Tibial nerve (tissue), 4 donors: ENCODE measurements around the gene PPA2. TPM values are rescaled to one million over a fixed set of nuclear protein-coding genes. Genes with fewer than 3 reads are reported as not detected.

ENCODE experiments used
- DNase-seq, 2 donors: peaks; one replicate each; pipeline ENCODE4 v3.0.0-alpha.2; 2019; ENCODE audit warnings: low spot score in 2 of 2
- H3K27ac ChIP-seq, 4 donors: fragments of 200-600 bp; sonication (generic) in 3 of 4; one replicate each; pipeline ENCODE4 v1.5.1; 2017 to 2019; ENCODE audit warnings: mild to moderate bottlenecking in 1 of 4
- H3K27me3 ChIP-seq, 2 donors: fragments of 200-600 bp; sonication (generic) in 1 of 2; one replicate each; pipeline versions ENCODE4 v1.5.1 to v1.6.0; 2017 to 2019
- H3K36me3 ChIP-seq, 3 donors: fragments of 200-600 bp; sonication (generic); one replicate each; pipeline ENCODE4 v1.5.1; 2018 to 2019
- H3K4me1 ChIP-seq, 4 donors: fragments of 200-600 bp; sonication (generic) in 3 of 4; one replicate each; pipeline ENCODE4 v1.5.1; 2017 to 2019
- H3K4me3 ChIP-seq, 4 donors: fragments of 200-600 bp; sonication (generic) in 3 of 4; one replicate each; pipeline ENCODE4 v1.5.1; 2017 to 2019; ENCODE audit warnings: mild to moderate bottlenecking in 1 of 4, moderate library complexity in 1 of 4
- H3K9me3 ChIP-seq, 4 donors: fragments of 200-600 bp; sonication (generic) in 3 of 4; one replicate each; pipeline ENCODE4 v1.5.1; 2017 to 2019
- EP300 ChIP-seq, 2 donors: sonication (generic); formaldehyde crosslinking; IDR thresholded peaks; one replicate each; pipeline ENCODE4 v1.6.1; 2017; ENCODE audit warnings: antibody characterized with exemption in 2 of 2, mild to moderate bottlenecking in 1 of 2
- POLR2A ChIP-seq, 2 donors: fragments of 450-650 bp; IDR thresholded peaks; one replicate each; pipeline ENCODE4 v1.6.1; 2017; ENCODE audit warnings: antibody characterized with exemption in 2 of 2, mild to moderate bottlenecking in 2 of 2, moderate library complexity in 2 of 2
- WGBS, 2 donors: methylation state at CpG; one replicate each; pipeline ENCODE4 v1.1.5; 2018; 5-methylcytosine and 5-hydroxymethylcytosine counted together
- total RNA-seq, 4 donors: library from RNA; depleted of rRNA; stranded (reverse); fragments of >200 nt; gene quantifications; one replicate each; pipeline ENCODE4 v1.1.0, GENCODE V29; 2016
- TF ChIP-seq, protein P1 (sequence below), 5 experiments: fragments of 200-600 bp in 3 of 5; fragments of 450-650 bp in 2 of 5; sonication (generic) in 3 of 5; IDR thresholded peaks; one replicate each; pipeline ENCODE4 v1.5.1; 2016 to 2019; ENCODE audit warnings: antibody characterized with exemption in 5 of 5, mild to moderate bottlenecking in 3 of 5, moderate library complexity in 2 of 5

The PPA2 gene
- total RNA-seq, 4 donors from 2014 or later: 69.9 to 106 (median 84.7) TPM

DNA sequence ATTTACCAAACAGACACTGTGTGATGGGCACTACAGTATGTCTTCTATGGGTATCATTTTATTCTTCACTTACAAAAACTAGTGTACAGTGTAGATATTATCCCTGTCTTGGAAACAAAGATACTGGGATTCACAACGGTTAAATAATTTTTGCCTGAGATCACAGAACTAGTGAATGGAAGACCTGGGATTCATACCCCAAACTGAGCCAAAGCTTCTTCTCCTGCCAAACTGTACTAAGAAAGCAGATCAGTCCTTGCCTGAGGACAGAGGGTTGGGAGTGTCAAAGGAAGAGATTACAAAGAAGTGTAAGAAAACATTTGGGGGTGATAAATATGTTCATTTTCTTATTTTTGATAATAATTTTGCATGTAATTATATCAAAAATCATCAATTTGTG lies 43.1 kb downstream of the PPA2 start:
- peaks cover 0 to 81% (median 0%) of the 10 kb centered on the region in 3 donors for H3K36me3 ChIP-seq
- TF ChIP-seq EP300 (IDR thresholded peaks at IDR 0.05) (no peak), POLR2A (IDR thresholded peaks at IDR 0.05) (no peak)
- TF ChIP-seq, protein P1, sequence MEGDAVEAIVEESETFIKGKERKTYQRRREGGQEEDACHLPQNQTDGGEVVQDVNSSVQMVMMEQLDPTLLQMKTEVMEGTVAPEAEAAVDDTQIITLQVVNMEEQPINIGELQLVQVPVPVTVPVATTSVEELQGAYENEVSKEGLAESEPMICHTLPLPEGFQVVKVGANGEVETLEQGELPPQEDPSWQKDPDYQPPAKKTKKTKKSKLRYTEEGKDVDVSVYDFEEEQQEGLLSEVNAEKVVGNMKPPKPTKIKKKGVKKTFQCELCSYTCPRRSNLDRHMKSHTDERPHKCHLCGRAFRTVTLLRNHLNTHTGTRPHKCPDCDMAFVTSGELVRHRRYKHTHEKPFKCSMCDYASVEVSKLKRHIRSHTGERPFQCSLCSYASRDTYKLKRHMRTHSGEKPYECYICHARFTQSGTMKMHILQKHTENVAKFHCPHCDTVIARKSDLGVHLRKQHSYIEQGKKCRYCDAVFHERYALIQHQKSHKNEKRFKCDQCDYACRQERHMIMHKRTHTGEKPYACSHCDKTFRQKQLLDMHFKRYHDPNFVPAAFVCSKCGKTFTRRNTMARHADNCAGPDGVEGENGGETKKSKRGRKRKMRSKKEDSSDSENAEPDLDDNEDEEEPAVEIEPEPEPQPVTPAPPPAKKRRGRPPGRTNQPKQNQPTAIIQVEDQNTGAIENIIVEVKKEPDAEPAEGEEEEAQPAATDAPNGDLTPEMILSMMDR (IDR thresholded peaks at IDR 0.05): no peak

DNA sequence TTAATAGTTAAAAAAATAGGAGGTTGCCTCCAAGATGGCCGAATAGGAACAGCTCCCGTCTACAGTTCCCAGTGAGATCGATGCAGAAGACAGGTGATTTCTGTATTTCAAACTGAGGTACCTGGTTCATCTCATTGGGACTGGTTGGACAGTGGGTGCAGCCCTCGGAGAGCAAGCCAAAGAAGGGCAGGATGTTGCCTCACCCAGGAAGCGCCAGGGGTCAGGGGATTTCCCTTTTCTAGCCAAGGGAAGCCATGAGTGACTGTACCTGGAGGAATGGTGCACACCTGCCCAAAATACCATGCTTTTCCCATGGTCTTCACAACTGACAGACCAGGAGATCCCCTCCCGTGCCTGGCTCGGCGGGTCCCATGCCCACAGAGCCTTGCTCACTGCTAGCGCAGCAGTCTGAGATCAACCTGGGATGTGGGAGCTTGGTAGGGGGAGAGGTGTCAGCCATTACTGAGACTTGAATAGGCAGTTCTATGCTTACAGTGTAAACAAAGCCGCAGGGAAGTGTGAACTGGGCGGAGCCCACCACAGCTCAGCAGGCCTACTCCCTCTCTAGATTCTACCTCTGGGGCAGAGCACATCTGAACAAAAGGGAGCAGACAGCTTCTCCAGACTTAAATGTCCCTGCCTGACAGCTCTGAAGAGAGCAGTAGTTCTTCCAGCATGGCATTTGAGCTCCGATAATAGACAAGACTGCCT lies 47.5 kb downstream of the PPA2 start:
- no peaks in the 10 kb centered on the region for H3K27me3 ChIP-seq
- no peak for TF ChIP-seq EP300 (IDR thresholded peaks at IDR 0.05)
- TF ChIP-seq POLR2A (IDR thresholded peaks at IDR 0.05): no peak
- TF ChIP-seq, protein P1 (IDR thresholded peaks at IDR 0.05): no peak
- no peaks in the 10 kb centered on the region for H3K4me1 ChIP-seq
- WGBS, 2 donors: 93 to 99% methylated on average over 12 of the region's 12 CpGs
- no peak overlapping the region for H3K27ac ChIP-seq
- H3K36me3 ChIP-seq: peaks cover 0 to 68% (median 0%) of the 10 kb centered on the region in 3 donors
- peaks cover 0 to 16% (median 0%) of the 10 kb centered on the region in 4 donors for H3K9me3 ChIP-seq
- no peak for DNase-seq
- no peak overlapping the region for H3K4me3 ChIP-seq

More for the DNA sequence above, 43.1 kb downstream of the PPA2 start:
- no peak for DNase-seq
- no peaks in the 10 kb centered on the region for H3K4me1 ChIP-seq
- peaks cover 0 to 16% (median 0%) of the 10 kb centered on the region in 4 donors for H3K9me3 ChIP-seq
- H3K27me3 ChIP-seq: no peaks in the 10 kb centered on the region
- H3K4me3 ChIP-seq: no peak overlapping the region
- WGBS, 2 donors: 39 to 64% methylated on average over 1 of the region's 1 CpG
- H3K27ac ChIP-seq: no peak overlapping the region

DNA sequence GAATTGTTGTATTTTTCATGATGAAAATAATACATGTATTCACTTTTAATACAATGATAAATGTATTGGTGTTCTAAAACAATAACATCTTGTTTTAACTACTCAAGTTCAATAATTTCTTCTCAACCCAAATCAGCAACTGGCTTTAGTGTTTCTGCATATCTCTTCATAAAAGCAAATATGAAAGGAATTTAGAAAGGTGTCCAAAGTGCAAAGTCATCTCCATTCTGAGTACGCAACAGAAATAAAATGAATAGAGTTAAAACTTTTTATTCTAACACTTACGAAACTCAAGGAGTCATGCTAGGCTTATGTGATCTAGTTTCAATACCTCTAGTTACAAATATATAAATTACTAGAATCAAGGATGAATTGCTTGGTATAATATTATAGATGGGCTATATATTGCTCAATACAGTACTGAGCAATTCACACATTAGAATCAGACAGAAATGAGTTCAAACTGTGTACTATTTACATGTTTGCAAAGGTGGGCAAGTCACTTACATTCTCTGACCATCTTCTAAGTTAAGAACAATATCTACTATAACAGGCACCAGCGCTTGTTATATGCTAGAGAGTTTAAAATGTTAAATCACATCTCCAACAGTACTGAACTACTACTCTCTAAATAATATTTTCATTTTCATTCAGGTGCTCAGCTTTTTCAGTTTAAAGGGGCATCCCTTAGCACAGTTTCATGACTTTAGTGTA lies 51.5 kb downstream of the PPA2 start:
- Histone ChIP-seq H3K9me3 (peaks cover 0 to 16% (median 0%) of the 10 kb centered on the region in 4 donors), H3K4me3 (no peak overlapping the region), H3K27me3 (no peaks in the 10 kb centered on the region), H3K4me1 (no peaks in the 10 kb centered on the region), H3K36me3 (peaks cover 0 to 47% (median 0%) of the 10 kb centered on the region in 3 donors), H3K27ac (no peak overlapping the region)
- WGBS, 2 donors: 77 to 89% methylated on average over 3 of the region's 3 CpGs
- no peak for TF ChIP-seq EP300 (IDR thresholded peaks at IDR 0.05)
- TF ChIP-seq POLR2A (IDR thresholded peaks at IDR 0.05): no peak
- TF ChIP-seq, protein P1 (IDR thresholded peaks at IDR 0.05): no peak
- DNase-seq: no peak

DNA sequence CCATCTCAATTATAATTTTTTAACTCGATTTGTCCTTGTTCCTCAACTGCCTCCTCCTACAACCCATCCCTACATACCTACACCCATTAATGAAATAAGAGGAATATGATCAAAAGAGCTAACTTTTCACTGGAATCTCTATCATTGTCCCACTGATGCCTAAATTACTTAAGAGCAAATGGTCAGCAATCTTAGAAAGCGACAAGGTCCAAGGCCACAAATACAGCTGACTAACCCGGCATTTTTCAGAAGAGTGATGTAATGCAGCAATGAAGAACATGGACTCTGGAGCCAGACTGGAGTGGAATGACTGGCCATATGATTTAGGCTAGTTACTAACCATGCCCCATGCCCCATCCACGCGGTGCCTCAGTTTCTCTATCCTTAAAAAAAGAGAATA lies 56.2 kb downstream of the PPA2 start:
- WGBS, 2 donors: 83 to 92% methylated on average over 5 of the region's 5 CpGs
- Histone ChIP-seq H3K36me3 (peaks cover 0 to 32% (median 9%) of the 10 kb centered on the region in 3 donors), H3K4me3 (no peak overlapping the region), H3K27me3 (no peaks in the 10 kb centered on the region), H3K27ac (no peak overlapping the region), H3K4me1 (no peaks in the 10 kb centered on the region), H3K9me3 (peaks cover 0 to under 1% (median 0%) of the 10 kb centered on the region in 4 donors)
- TF ChIP-seq POLR2A (IDR thresholded peaks at IDR 0.05) (no peak), EP300 (IDR thresholded peaks at IDR 0.05) (no peak)
- TF ChIP-seq, protein P1 (IDR thresholded peaks at IDR 0.05): no peak
- no peak for DNase-seq

DNA sequence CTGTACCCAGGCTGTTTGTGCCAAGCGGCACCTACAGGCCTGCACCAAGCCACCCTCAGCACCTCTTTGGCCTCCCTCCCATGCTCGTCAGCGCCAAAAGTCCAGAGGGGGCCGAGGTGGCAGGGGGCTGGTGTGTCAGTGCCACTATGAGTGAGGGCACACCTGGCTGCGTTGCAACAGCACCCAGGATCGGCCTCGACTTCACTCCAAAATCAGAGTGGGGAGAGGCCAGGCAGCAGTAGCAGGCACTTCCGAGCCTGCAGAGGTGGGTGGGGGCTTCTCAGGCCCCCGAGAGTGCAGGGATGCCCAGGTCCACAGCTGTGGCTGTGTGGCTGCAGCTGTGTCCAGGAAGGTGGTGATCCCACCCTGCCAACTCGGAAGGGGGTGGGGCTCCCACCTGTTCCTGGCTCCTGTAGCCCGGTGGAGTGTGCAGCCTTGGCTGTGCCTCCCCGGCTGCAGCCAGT lies 58.5 kb downstream of the PPA2 start:
- Histone ChIP-seq H3K27me3 (no peaks in the 10 kb centered on the region), H3K27ac (no peak overlapping the region), H3K4me1 (no peaks in the 10 kb centered on the region), H3K9me3 (peaks cover 0 to 19% (median 2%) of the 10 kb centered on the region in 4 donors), H3K36me3 (peaks cover 0 to 40% (median 9%) of the 10 kb centered on the region in 3 donors), H3K4me3 (no peak overlapping the region)
- no peak for TF ChIP-seq EP300 (IDR thresholded peaks at IDR 0.05)
- TF ChIP-seq, protein P1 (IDR thresholded peaks at IDR 0.05): no peak
- no peak for TF ChIP-seq POLR2A (IDR thresholded peaks at IDR 0.05)
- DNase-seq: no peak
- 92 to 98% methylated on average over 11 to 12 of the region's 12 CpGs for whole genome bisulfite sequencing, 2 donors
